DMS53 treated with DMSO at 0.1 percent for 48 hours (cell line): ENCODE results near the gene SALL1.

Source experiments
- DNase-seq: peaks from one replicate; lab custom pipeline; 2025; ENCODE audit not compliant: unreplicated experiment; lab: John Stamatoyannopoulos, UW

Gene SALL1

GRCh38 chr16:51150888-51151320 lies at the start of gene SALL1:
Gene SALL1 (minus strand): TSS chr16:51151270. CDS start chr16:51151241, 29 bp downstream.
- DNase-seq = no peak

- DNase-seq = no peak
These were observed 49.7 kb upstream of the SALL1 start for GRCh38 chr16:51200793-51201192.

- no peak for DNase-seq
These were observed 47.1 kb upstream of the SALL1 start for GRCh38 chr16:51197953-51198748.

GRCh38 chr16:51193879-51194278 lies 42.8 kb upstream of the SALL1 start:
- no peak for DNase-seq

- DNase-seq = no peak
These were observed 33.8 kb upstream of the SALL1 start for GRCh38 chr16:51184702-51185433.

GRCh38 chr16:51181503-51181811 lies 30.4 kb upstream of the SALL1 start:
- DNase-seq = no peak

- DNase-seq = no peak
These were observed 29.8 kb upstream of the SALL1 start for GRCh38 chr16:51180719-51181502.

GRCh38 chr16:51175081-51175480 lies 24.0 kb upstream of the SALL1 start:
- no peak for DNase-seq

- no peak for DNase-seq
These were observed 21.3 kb upstream of the SALL1 start for GRCh38 chr16:51172368-51172767.

- DNase-seq = no peak
These were observed 17.7 kb upstream of the SALL1 start for GRCh38 chr16:51168755-51169154.

- no peak for DNase-seq
These were observed 16.3 kb upstream of the SALL1 start for GRCh38 chr16:51167170-51167895.

- DNase-seq = no peak
These were observed 15.5 kb upstream of the SALL1 start for GRCh38 chr16:51166541-51166940.

GRCh38 chr16:51166091-51166490 lies 15.0 kb upstream of the SALL1 start:
- no peak for DNase-seq

GRCh38 chr16:51165043-51165442 lies 14.0 kb upstream of the SALL1 start:
- DNase-seq = no peak

- no peak for DNase-seq
These were observed 13.5 kb upstream of the SALL1 start for GRCh38 chr16:51164574-51164973.

GRCh38 chr16:51163894-51164566 lies 13.0 kb upstream of the SALL1 start:
- no peak for DNase-seq

GRCh38 chr16:51163366-51163765 lies 12.3 kb upstream of the SALL1 start:
- DNase-seq = no peak

GRCh38 chr16:51161440-51162195 lies 10.5 kb upstream of the SALL1 start:
- DNase-seq = no peak

GRCh38 chr16:51159865-51160264 lies 8.8 kb upstream of the SALL1 start:
- no peak for DNase-seq

- DNase-seq = no peak
These were observed 8.2 kb upstream of the SALL1 start for GRCh38 chr16:51159296-51159695.
